VCaP (cell line): ENCODE results near the gene ADSS1.

Experiments used
- H3K27ac ChIP-seq: fragments of 450-650 bp; 2 replicates; pipeline ENCODE4 v1.5.1; 2017
- CTCF ChIP-seq: fragments of 450-650 bp; conservative IDR thresholded peaks from 2 replicates; pipeline ENCODE4 v1.5.1; 2017; ENCODE audit warnings: mild to moderate bottlenecking, moderate library complexity

ADSS1 gene

GRCh38 chr14:104741803-104742251 lies 17.8 kb downstream of the ADSS1 start:
- no peak for TF ChIP-seq CTCF

GRCh38 chr14:104742586-104743455 lies 18.8 kb downstream of the ADSS1 start:
- no peak overlapping the region for H3K27ac ChIP-seq
- TF ChIP-seq CTCF, result no peak

More at GRCh38 chr14:104741803-104742251, 17.8 kb downstream of the ADSS1 start:
- H3K27ac ChIP-seq, result no peak overlapping the region

GRCh38 chr14:104743461-104744380 lies 19.7 kb downstream of the ADSS1 start:
- H3K27ac ChIP-seq, result no peak overlapping the region
- no peak for TF ChIP-seq CTCF

DNA sequence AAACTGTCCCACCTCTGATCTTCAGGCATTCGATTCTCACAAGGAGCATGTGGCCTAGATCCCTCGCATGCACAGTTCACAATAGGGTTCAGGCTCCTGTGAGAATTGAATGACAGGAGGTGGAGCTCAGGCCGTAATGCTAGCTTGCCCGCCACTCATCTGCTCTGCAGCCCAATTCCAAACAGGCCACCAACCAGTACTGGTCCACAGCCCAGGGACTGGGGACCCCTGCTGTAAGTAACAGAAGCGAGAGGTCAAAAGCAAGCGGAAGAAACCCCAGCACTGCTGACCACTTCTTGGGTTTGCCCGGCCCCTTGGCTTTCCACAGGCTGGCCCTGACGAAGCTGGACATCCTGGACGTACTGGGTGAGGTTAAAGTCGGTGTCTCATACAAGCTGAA lies 20.5 kb downstream of the ADSS1 start:
- TF ChIP-seq CTCF, result no peak
- peak overlapping the region; percentile 98; the same call in 1 of the 2 replicates for H3K27ac ChIP-seq

GRCh38 chr14:104745431-104745830 lies 21.4 kb downstream of the ADSS1 start:
- TF ChIP-seq CTCF, result no peak
- peak overlapping the region; percentile 98 for H3K27ac ChIP-seq

DNA sequence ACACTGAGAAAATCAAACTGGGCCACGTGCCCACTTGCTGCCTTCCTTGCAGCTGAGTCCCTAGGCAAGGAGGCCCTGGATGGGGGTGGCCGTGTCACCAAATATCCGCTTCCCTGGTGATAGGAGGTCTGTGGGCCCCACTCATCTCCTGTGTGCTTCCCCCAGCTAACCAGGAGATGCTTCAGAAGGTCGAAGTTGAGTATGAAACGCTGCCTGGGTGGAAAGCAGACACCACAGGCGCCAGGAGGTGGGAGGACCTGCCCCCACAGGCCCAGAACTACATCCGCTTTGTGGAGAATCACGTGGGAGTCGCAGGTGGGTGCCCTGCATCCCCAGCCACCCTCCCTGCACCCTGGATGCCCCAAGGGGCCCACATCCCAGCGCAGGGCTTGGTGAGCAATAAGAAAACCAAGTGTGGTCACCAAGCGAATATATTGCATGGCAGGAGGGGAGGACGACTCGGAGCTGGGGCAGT lies 22.1 kb downstream of the ADSS1 start:
- TF ChIP-seq CTCF, result no peak
- peak overlapping the region; percentile 98 for H3K27ac ChIP-seq
